ENCODE measurements around the gene ORM1. TPM values are rescaled to one million over a fixed set of nuclear protein-coding genes. Genes with fewer than 3 reads are reported as not detected.

The ORM1 gene
- total and polyA plus RNA-seq, 2 of the 8 experiments (the other 6 are each of a cell fraction or from before 2014, with no cell fraction given) = 0.32 TPM; not detected in 1

GRCh38 chr9:114373960-114374730 lies 51.2 kb downstream of the ORM1 start:
- H3K23me2 ChIP-seq (ENCODE audit: low read depth, low read length) = peaks cover 11% of the 10 kb centered on the region; the same call in 1 of the 2 replicates
- no peak overlapping the region for H3K56ac ChIP-seq (replicated peaks; ENCODE audit: insufficient read length, low read depth, low read length)
- H4K20me1 ChIP-seq (replicated peaks in 1 of 2; ENCODE audit: control insufficient read depth in 1 of 2, insufficient read depth in 2 of 2, low read length in 2 of 2) = peaks cover 2% of the 10 kb centered on the region in 2 experiments
- peak overlapping the region; percentile 82; the same call in 1 of the 2 replicates for H2AK5ac ChIP-seq (ENCODE audit: low read depth, low read length)
- no peak overlapping the region; a peak in 1 of 7 replicates for H3K9ac ChIP-seq (replicated peaks in 1 of 4; ENCODE audit: extremely low read depth in 1 of 4, low read depth in 3 of 4, low read length in 3 of 4)
- no peak overlapping the region for H4K8ac ChIP-seq (ENCODE audit: extremely low read depth, insufficient read depth, low read length)
- no peaks in the 10 kb centered on the region for H3K27me3 ChIP-seq (replicated peaks in 1 of 4; ENCODE audit: control insufficient read depth in 3 of 4, extremely low read depth in 1 of 4, insufficient read depth in 3 of 4, low read length in 3 of 4)
- H2BK20ac ChIP-seq (ENCODE audit: low read length) = peak overlapping the region; percentile 80; the same call in 1 of the 2 replicates
- no peak for FAIRE-seq
- H3K79me1 ChIP-seq (ENCODE audit: low read depth, low read length) = no peaks in the 10 kb centered on the region
- no peak overlapping the region for H4K5ac ChIP-seq (ENCODE audit: insufficient read length, low read depth, low read length)
- no peak overlapping the region for H3K4me3 ChIP-seq (ENCODE audit: extremely low read depth in 1 of 4, insufficient read depth in 2 of 4, low read depth in 3 of 4, low read length in 4 of 4)
- H2BK5ac ChIP-seq (ENCODE audit: low read depth, low read length) = peak overlapping the region; percentile 66; the same call in 1 of the 2 replicates
- no peak overlapping the region for H2AFZ ChIP-seq (ENCODE audit: low read length)
- peak overlapping the region; percentile 2 for H4K91ac ChIP-seq (replicated peaks; ENCODE audit: insufficient read length, low read length)
- peak overlapping the region; percentile 9 for H3K4ac ChIP-seq (replicated peaks; ENCODE audit: insufficient read length, low read depth, low read length)
- H3K4me1 ChIP-seq (replicated peaks in 1 of 4; ENCODE audit: control insufficient read depth in 3 of 4, insufficient read depth in 4 of 4, low read length in 3 of 4) = peaks cover 7 to 30% (median 20%) of the 10 kb centered on the region in 4 experiments
- no peak overlapping the region; the same call in 1 of the 2 replicates for H3K18ac ChIP-seq (ENCODE audit: extremely low read depth, low read length)
- POLR2A ChIA-PET (ENCODE audit: partially characterized antibody) = interaction anchor here (1.1 to 5.9 kb wide), 2 partner anchors 12 to 24 kb away, joined by 4 to 67 read pairs; partner anchors contain the start of gene AKNA
- no peaks in the 10 kb centered on the region for H3K9me3 ChIP-seq (ENCODE audit: insufficient read depth in 2 of 2, low read depth in 1 of 2, low read length in 1 of 2)
- no peak overlapping the region; the same call in 1 of the 2 replicates for H2BK15ac ChIP-seq (ENCODE audit: low read length)
- WGBS, 2 experiments (ENCODE audit: extremely low coverage in 1 of 2, insufficient coverage in 1 of 2, insufficient read length in 1 of 2, insufficient replicate concordance in 2 of 2, low coverage in 1 of 2, low lambda C conversion rate in 2 of 2, missing lambda C conversion rate in 1 of 2) = 91% methylated on average over 16 of the region's 16 CpGs; no CpG with 5 or more reads in 1 of the 2 experiments
- CTCF ChIA-PET (ENCODE audit: partially characterized antibody) = interaction anchor here (0.7 to 1.4 kb wide), 5 partner anchors 9 to 279 kb away, joined by 3 to 6 read pairs (median 3); no protein-coding TSS in a partner anchor
- H2BK120ac ChIP-seq (replicated peaks; ENCODE audit: low read depth, low read length) = no peak overlapping the region
- DNase-seq (ENCODE audit: low read depth in 1 of 2, low spot score in 2 of 2) = no peak
- no peaks in the 10 kb centered on the region for H3K79me2 ChIP-seq (ENCODE audit: control insufficient read depth in 1 of 2, insufficient read depth in 2 of 2, low read length in 2 of 2)
- H2BK12ac ChIP-seq (ENCODE audit: low read depth, low read length) = 0 out of 2 replicates have a peak overlapping the region, but pooled peaks have one; percentile 90
- peaks cover 0 to 17% (median 2%) of the 10 kb centered on the region in 4 experiments; a peak in 3 of 8 replicates for H3K36me3 ChIP-seq (ENCODE audit: control insufficient read depth in 2 of 4, insufficient read depth in 4 of 4, low read length in 3 of 4)
- H3K14ac ChIP-seq (ENCODE audit: insufficient read length) = no peak overlapping the region
- no peak overlapping the region for H3K4me2 ChIP-seq (ENCODE audit: insufficient read depth in 1 of 2, low read depth in 2 of 2, low read length in 2 of 2)
- no peak overlapping the region for H3K23ac ChIP-seq (ENCODE audit: insufficient read length)
- H3K27ac ChIP-seq (ENCODE audit: low read depth, low read length) = no peak overlapping the region
- no peak for TF ChIP-seq CTCF (IDR thresholded peaks at IDR 0.05; ENCODE audit: control extremely low read depth in 1 of 3, insufficient read depth in 1 of 3, low read depth in 1 of 3, low read length in 3 of 3)

Data from H1 (cell line).